Measurements from ENCODE around the gene KAZALD1. TPM values are rescaled to one million over a fixed set of nuclear protein-coding genes. Genes with fewer than 3 reads are reported as not detected.

KAZALD1 gene
- total RNA-seq, 1 donor from 2014 or later: 8.1 TPM

DNA sequence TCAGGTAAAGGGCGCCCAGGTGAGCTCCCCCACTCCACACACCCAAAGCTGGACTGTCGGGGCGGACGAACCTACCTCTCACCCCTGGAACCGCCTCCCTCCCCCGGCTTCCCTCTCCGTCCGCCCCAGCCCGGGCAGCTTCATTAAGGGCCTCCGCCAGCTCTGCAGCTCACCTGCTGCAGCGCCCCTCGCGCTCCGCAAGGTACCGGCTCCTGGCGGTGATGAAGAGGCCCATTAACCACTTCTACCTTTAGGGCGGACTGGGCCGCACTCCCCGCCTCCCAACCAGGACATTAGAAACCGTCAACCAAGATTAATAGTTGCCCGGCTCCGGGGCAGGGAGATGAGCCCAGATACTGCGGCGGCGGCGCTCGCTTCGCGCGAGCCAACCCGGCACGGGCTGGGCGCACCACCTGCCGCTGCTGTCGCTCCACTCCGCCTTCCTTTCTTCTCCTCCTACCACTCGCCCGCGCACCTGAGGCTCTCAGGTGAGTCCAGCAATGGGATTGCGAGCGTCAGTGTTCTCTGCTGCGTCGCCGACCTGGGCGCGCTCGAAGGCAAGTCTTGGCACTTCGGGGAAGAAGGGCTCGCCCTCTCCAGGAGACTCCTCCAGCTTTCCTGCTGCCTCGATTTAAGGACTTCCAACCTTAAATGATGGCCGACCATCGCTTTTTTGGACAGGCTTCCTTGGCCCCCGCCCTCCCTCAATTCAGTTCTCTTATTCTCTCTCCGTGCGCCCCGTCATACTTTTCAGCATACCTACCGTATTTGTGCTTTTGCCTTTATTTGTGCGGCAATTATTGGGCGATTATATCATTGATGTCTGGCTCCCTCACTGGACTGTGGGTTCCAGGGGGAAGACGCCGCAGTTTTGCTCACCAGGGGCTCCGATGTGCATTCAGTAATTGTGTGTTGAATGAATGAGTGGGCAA is 13.6 kb upstream of the KAZALD1 start:
- Histone ChIP-seq H3K9me3 (ENCODE audit: insufficient read depth, low read depth, low read length) (no peaks in the 10 kb centered on the region), H3K9ac (ENCODE audit: low read length) (no peak overlapping the region), H3K4me3 (ENCODE audit: insufficient read depth, low read depth, low read length) (no peak overlapping the region), H3K27me3 (ENCODE audit: insufficient read depth, low read length) (peaks cover 25% of the 10 kb centered on the region), H3K79me2 (ENCODE audit: insufficient read depth, low read length) (no peaks in the 10 kb centered on the region), H3K4me1 (ENCODE audit: insufficient read depth, low read length) (peaks cover 41% of the 10 kb centered on the region), H3K4me2 (ENCODE audit: low read length) (no peak overlapping the region), H3K27ac (ENCODE audit: low read depth, low read length) (no peak overlapping the region), H4K20me1 (ENCODE audit: insufficient read depth, low read length) (peaks cover 5% of the 10 kb centered on the region), H3K36me3 (ENCODE audit: insufficient read depth, low read length) (no peaks in the 10 kb centered on the region), H2AFZ (ENCODE audit: low read depth, low read length) (no peak overlapping the region)
- Mint-ChIP-seq H3K27ac (ENCODE audit: unreplicated experiment) (peak overlapping the region; percentile 87), H3K27me3 (ENCODE audit: low read depth, unreplicated experiment) (peaks cover 52% of the 10 kb centered on the region), H3K4me3 (ENCODE audit: unreplicated experiment) (no peak overlapping the region), H3K4me1 (ENCODE audit: low read depth, unreplicated experiment) (peaks cover 9% of the 10 kb centered on the region), H3K9me3 (ENCODE audit: unreplicated experiment) (peaks cover 4% of the 10 kb centered on the region), H3K36me3 (ENCODE audit: low read depth, unreplicated experiment) (no peaks in the 10 kb centered on the region)
- FAIRE-seq (no peak), DNase-seq (ENCODE audit: low read depth) (no peak)
- TF ChIP-seq, protein P1, sequence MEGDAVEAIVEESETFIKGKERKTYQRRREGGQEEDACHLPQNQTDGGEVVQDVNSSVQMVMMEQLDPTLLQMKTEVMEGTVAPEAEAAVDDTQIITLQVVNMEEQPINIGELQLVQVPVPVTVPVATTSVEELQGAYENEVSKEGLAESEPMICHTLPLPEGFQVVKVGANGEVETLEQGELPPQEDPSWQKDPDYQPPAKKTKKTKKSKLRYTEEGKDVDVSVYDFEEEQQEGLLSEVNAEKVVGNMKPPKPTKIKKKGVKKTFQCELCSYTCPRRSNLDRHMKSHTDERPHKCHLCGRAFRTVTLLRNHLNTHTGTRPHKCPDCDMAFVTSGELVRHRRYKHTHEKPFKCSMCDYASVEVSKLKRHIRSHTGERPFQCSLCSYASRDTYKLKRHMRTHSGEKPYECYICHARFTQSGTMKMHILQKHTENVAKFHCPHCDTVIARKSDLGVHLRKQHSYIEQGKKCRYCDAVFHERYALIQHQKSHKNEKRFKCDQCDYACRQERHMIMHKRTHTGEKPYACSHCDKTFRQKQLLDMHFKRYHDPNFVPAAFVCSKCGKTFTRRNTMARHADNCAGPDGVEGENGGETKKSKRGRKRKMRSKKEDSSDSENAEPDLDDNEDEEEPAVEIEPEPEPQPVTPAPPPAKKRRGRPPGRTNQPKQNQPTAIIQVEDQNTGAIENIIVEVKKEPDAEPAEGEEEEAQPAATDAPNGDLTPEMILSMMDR (IDR thresholded peaks at IDR 0.05; ENCODE audit: insufficient read depth, low read depth, low read length): no peak
- peak; percentile 59 for TF ChIP-seq EZH2 (IDR thresholded peaks at IDR 0.05; ENCODE audit: insufficient read depth, low read length)

DNA sequence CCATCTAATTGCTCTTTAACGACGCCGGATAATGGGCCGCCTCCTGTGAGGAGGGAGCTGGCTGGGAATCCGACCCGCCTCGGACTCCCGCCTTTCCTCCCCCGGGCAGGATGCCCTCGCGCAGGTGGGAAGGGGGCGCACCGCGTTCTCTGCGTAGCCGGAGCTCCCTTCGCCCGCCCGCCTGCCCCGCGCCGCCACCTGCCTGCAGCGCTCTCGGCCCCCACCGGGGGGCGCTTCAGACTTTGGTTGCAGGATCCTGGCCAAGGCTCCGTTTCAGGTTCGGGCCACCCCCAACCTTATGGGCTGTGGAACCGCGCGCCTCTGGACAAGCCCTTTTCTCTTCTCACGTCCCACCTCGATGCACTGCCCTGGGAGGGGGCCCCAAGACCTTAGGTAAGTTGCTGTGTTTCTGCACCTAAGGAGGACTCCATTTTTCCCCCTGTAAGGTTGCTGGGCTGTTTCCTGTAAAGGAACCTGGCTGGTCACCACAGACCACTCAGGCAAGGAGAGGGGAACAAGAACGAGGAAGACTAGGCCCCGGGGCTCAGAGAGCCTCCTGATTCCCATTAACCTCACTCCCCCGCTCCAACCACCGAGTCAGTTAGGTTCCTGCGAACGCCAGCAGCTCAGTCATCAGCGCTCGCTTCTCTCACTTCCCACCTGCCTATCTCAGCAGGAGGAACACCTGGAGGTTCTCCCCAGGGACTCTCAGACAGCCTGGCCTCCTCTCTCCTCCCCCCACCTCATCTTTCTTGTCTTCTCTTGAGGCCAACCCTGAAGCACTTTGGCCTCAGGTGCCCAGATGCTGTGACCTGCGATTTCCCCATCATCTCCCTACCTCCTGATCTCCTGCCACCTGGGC is 11.3 kb upstream of the KAZALD1 start:
- Histone ChIP-seq H3K79me2 (ENCODE audit: insufficient read depth, low read length) (no peaks in the 10 kb centered on the region), H4K20me1 (ENCODE audit: insufficient read depth, low read length) (peaks cover 5% of the 10 kb centered on the region), H3K4me3 (ENCODE audit: insufficient read depth, low read depth, low read length) (no peak overlapping the region), H3K27me3 (ENCODE audit: insufficient read depth, low read length) (peaks cover 25% of the 10 kb centered on the region), H2AFZ (ENCODE audit: low read depth, low read length) (peak overlapping the region; percentile 68), H3K9me3 (ENCODE audit: insufficient read depth, low read depth, low read length) (no peaks in the 10 kb centered on the region), H3K9ac (ENCODE audit: low read length) (no peak overlapping the region), H3K4me1 (ENCODE audit: insufficient read depth, low read length) (peaks cover 37% of the 10 kb centered on the region), H3K27ac (ENCODE audit: low read depth, low read length) (no peak overlapping the region), H3K4me2 (ENCODE audit: low read length) (peak overlapping the region; percentile 75), H3K36me3 (ENCODE audit: insufficient read depth, low read length) (no peaks in the 10 kb centered on the region)
- H3K4me1 Mint-ChIP-seq (ENCODE audit: low read depth, unreplicated experiment): peaks cover 3% of the 10 kb centered on the region
- peaks cover 4% of the 10 kb centered on the region for H3K9me3 Mint-ChIP-seq (ENCODE audit: unreplicated experiment)
- DNase-seq (ENCODE audit: low read depth): no peak
- FAIRE-seq: no peak
- no peaks in the 10 kb centered on the region for H3K36me3 Mint-ChIP-seq (ENCODE audit: low read depth, unreplicated experiment)
- no peak overlapping the region for H3K27ac Mint-ChIP-seq (ENCODE audit: unreplicated experiment)
- H3K27me3 Mint-ChIP-seq (ENCODE audit: low read depth, unreplicated experiment): peaks cover 63% of the 10 kb centered on the region
- H3K4me3 Mint-ChIP-seq (ENCODE audit: unreplicated experiment): no peak overlapping the region
- TF ChIP-seq EZH2 (IDR thresholded peaks at IDR 0.05; ENCODE audit: insufficient read depth, low read length): peak; percentile 83
- TF ChIP-seq, protein P1 (IDR thresholded peaks at IDR 0.05; ENCODE audit: insufficient read depth, low read depth, low read length): peak; percentile 35

All from astrocyte (in vitro differentiated cells and primary cell).